BLaER1 (cell line): ENCODE measurements around the gene HTR3B.
A peak's percentile ranks its signal among the peaks of the same experiment; 100 is the strongest.

Source experiments
- H3K27ac ChIP-seq: shearing (Covaris generic); formaldehyde crosslinking; 2 replicates; pipeline ENCODE4 v1.8.1; 2022
- H3K27me3 ChIP-seq: shearing (Covaris generic); formaldehyde crosslinking; 2 replicates; pipeline ENCODE4 v1.8.1; 2022
- H3K36me3 ChIP-seq: shearing (Covaris generic); formaldehyde crosslinking; 2 replicates; pipeline ENCODE4 v1.8.1; 2022
- H3K4me1 ChIP-seq: shearing (Covaris generic); formaldehyde crosslinking; 2 replicates; pipeline ENCODE4 v1.8.1; 2022
- H3K4me2 ChIP-seq: shearing (Covaris generic); formaldehyde crosslinking; 2 replicates; pipeline ENCODE4 v1.8.1; 2022
- H3K4me3 ChIP-seq: shearing (Covaris generic); formaldehyde crosslinking; 2 replicates; pipeline ENCODE4 v1.8.1; 2022
- H3K9ac ChIP-seq: shearing (Covaris generic); formaldehyde crosslinking; 2 replicates; pipeline ENCODE4 v1.8.1; 2022
- H3K9me3 ChIP-seq: shearing (Covaris generic); formaldehyde crosslinking; 2 replicates; pipeline ENCODE4 v1.8.1; 2022
- H4K20me1 ChIP-seq: shearing (Covaris generic); formaldehyde crosslinking; 2 replicates; pipeline ENCODE4 v1.8.1; 2022
- Cebpa-rat ChIP-seq: shearing (Covaris generic); IDR thresholded peaks from 2 replicates; pipeline ENCODE4 v1.8.1; 2022

HTR3B gene, protein sequence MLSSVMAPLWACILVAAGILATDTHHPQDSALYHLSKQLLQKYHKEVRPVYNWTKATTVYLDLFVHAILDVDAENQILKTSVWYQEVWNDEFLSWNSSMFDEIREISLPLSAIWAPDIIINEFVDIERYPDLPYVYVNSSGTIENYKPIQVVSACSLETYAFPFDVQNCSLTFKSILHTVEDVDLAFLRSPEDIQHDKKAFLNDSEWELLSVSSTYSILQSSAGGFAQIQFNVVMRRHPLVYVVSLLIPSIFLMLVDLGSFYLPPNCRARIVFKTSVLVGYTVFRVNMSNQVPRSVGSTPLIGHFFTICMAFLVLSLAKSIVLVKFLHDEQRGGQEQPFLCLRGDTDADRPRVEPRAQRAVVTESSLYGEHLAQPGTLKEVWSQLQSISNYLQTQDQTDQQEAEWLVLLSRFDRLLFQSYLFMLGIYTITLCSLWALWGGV

DNA sequence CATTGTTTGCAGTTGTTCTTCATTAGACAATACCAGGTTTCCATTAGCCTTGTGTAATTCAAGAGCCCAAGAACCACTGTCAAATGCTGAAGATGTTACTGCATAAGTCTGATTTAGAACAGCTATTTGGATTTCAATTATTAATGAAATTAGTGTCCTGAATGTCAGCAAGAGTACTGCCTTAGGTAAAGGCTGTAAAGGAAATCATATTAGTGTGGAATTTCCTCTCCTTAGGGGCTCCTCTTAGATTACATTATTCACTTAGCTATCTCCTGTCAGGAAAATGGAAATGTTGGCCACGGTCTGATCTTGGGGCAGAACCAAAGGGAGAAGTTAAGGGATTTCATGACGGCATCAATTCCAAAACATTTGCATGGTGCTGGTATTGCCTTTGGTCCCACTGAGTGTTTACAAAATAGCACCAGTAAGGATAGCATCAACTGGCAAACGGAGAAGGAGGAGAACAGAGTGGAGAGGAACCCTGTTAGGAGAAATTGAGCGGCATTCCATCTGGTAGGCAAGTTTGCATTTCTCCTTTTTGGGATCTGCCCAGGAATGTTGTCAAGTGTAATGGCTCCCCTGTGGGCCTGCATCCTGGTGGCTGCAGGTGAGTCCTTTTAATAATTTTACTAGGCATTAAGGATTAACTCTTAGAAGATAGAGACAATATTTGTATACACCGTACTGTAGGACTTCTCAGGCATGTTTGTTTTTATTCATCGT, at the start of gene HTR3B:
HTR3B (plus strand) TSS at position 418 of the 723 bp plus-strand sequence; CDS start at position 556, 138 bp downstream.
- Histone ChIP-seq H3K27me3 (no peaks in the 10 kb centered on the region), H3K9ac (no peak within 1 kb of the TSS), H3K36me3 (no peaks in the 10 kb centered on the region), H3K27ac (no peak within 1 kb of the TSS), H3K4me3 (no peak within 1 kb of the TSS), H3K4me2 (no peak within 1 kb of the TSS), H4K20me1 (no peaks in the 10 kb centered on the region), H3K4me1 (no peaks in the 10 kb centered on the region), H3K9me3 (no peaks in the 10 kb centered on the region)
- TF ChIP-seq Cebpa-rat, result no peak

DNA sequence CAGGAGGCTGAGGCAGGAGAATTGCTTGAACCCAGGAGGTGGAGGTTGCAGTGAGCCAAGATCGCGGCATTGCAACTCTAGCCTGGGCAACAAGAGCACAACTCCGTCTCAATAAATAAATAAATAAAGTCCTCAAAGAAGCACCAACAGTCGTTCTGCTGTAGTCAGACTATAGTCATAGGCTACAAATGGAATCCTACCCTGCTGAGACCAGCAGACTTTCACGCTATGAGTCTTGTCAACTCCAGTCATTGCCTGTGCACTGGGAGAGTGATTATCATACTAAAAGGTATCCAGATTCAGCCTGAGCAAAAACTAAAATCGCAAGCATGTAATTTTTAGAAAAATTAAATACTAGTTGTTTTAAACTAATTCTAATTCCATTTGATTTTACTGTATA, 48.8 kb upstream of the HTR3B start:
- no peak for TF ChIP-seq Cebpa-rat
- Histone ChIP-seq H3K4me1 (peaks cover 10% of the 10 kb centered on the region), H4K20me1 (peaks cover 7% of the 10 kb centered on the region; the same call in 1 of the 2 replicates), H3K4me2 (no peak overlapping the region), H3K4me3 (no peak overlapping the region), H3K9me3 (peaks cover 5% of the 10 kb centered on the region), H3K27ac (no peak overlapping the region), H3K27me3 (no peaks in the 10 kb centered on the region), H3K36me3 (peaks cover 38% of the 10 kb centered on the region), H3K9ac (no peak overlapping the region)

DNA sequence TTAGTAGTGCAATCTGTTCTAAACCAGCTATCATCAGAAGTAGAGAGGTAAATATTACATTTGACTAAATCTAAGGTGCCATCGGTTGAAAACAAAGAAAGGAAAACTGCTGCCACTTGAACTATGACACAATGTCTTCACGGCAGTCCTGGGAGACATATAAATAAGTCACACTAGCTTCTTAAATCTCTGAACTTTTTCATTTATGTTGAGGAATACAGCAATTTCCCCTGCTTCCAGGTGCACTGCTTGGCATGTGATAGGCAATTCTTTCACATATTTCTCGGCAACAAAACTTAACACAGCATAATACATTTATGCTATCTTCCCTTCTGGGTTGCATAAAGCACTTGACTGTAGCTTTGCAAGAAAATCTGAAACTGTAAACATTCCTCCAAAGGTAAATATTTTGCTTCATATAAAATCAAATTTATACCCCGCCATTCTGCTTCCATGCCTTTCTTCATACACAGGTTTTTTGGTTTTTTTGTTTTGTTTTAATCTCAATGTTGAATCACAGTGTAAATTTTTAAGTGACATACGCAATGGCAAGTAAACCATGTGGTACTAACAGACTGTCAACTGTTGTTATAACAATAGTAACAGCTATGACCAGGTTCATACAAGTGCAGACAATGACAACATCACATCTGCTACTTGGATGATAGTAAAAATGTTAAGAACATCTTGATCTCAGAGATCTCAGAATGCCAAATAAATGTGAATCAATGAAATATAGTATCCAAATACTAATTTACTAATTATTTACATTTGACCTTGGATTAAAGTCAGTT, 47.4 kb upstream of the HTR3B start:
- Histone ChIP-seq H3K27me3 (no peaks in the 10 kb centered on the region), H3K4me3 (no peak overlapping the region), H3K36me3 (peaks cover 24% of the 10 kb centered on the region), H3K27ac (no peak overlapping the region), H3K4me1 (peaks cover 10% of the 10 kb centered on the region), H3K9me3 (peaks cover 5% of the 10 kb centered on the region), H4K20me1 (peaks cover 5% of the 10 kb centered on the region; the same call in 1 of the 2 replicates), H3K9ac (no peak overlapping the region), H3K4me2 (no peak overlapping the region)
- TF ChIP-seq Cebpa-rat, result no peak

DNA sequence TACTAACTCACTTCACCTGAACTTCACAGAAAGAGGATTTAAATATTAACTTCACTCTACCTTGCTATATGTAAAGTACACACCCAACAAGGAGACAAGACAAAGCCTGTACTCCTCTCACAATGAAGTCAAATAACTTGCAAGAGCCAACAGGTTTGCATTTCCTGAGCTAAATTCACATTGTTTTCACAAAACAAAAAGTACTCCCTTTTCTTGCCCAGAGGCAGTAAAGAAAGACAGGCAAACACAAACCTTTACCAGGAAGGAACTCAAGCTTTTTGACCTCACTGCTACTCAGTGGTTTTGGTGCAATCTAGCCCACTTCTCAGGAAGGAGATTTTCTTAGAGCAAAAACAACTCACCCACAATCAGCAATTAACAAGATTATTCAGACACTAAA, 44.9 kb upstream of the HTR3B start:
- no peak for TF ChIP-seq Cebpa-rat
- peaks cover 16% of the 10 kb centered on the region for H3K4me1 ChIP-seq
- no peaks in the 10 kb centered on the region for H3K27me3 ChIP-seq
- 0 out of 2 replicates have a peak overlapping the region, but pooled peaks have one; percentile 18 for H3K4me2 ChIP-seq
- no peak overlapping the region for H3K9ac ChIP-seq
- H4K20me1 ChIP-seq, result peaks cover 5% of the 10 kb centered on the region; the same call in 1 of the 2 replicates
- H3K9me3 ChIP-seq, result no peaks in the 10 kb centered on the region
- H3K36me3 ChIP-seq, result peaks cover 6% of the 10 kb centered on the region
- H3K4me3 ChIP-seq, result no peak overlapping the region
- no peak overlapping the region for H3K27ac ChIP-seq

DNA sequence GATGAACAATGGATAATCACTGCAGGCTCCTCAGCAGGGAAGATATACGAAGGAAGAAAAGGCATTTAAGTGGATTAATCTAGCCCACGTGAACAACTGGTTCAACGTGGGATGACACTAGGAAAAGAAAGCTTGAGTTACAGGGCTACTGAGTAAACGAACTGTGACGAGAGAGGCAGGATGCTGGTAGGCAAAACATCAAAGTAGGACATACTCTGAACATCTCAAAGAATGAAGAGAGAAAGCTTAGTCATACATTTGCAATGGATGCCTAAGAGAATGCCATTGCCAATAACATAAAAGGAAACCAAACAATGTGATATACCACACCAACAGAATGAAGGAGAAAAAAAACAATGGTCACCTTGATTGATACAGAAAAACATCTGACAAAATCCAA, 42.2 kb upstream of the HTR3B start:
- Histone ChIP-seq H4K20me1 (peaks cover under 1% of the 10 kb centered on the region; the same call in 1 of the 2 replicates), H3K27me3 (no peaks in the 10 kb centered on the region), H3K9ac (no peak overlapping the region), H3K27ac (no peak overlapping the region), H3K9me3 (no peaks in the 10 kb centered on the region), H3K4me2 (no peak overlapping the region), H3K4me1 (peaks cover 16% of the 10 kb centered on the region), H3K4me3 (no peak overlapping the region), H3K36me3 (peaks cover 21% of the 10 kb centered on the region)
- no peak for TF ChIP-seq Cebpa-rat

DNA sequence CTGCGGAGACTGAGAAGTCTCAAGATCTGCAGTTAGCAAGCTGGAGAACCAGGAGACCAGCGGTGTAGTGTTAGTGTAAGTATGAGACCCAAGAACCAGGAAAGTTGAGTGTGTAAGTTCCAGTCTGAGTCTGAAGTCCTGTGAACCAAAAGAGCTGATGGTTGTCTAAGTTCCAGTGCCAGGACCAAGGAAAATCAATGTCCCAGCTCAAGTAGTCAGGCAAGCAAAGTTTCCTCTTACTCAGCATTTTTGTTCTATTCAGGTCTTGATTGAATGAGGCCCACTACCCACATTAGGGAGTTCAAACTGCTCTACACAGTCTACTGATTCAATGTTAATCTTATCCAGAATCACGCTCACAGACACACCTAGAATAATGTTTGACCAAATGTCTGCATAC, 40.2 kb upstream of the HTR3B start:
- Histone ChIP-seq H3K36me3 (peaks cover 36% of the 10 kb centered on the region), H3K4me2 (no peak overlapping the region), H3K27ac (no peak overlapping the region), H4K20me1 (no peaks in the 10 kb centered on the region; the same call in 1 of the 2 replicates), H3K9ac (no peak overlapping the region), H3K9me3 (no peaks in the 10 kb centered on the region), H3K4me1 (peaks cover 16% of the 10 kb centered on the region), H3K4me3 (no peak overlapping the region), H3K27me3 (no peaks in the 10 kb centered on the region)
- TF ChIP-seq Cebpa-rat, result no peak

DNA sequence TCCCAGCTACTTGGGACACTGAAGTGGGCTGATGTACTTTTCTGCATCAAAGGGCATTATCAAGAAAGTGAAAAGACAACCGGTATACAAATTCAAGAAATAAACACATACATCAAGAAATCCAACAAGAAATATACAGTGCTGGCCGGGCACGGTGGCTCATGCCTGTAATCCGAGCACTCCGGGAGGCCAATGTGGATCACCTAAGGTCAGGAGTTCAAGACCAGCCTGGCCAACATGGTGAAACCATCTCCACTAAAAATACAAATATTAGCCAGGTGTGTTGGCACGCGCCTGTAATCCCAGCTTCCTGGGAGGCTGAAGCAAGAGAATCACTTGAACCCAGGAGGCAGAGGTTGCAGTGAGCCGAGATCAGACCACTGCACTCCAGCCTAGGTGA, 38.7 kb upstream of the HTR3B start:
- Histone ChIP-seq H3K4me2 (no peak overlapping the region), H3K27me3 (no peaks in the 10 kb centered on the region), H3K4me1 (peaks cover 6% of the 10 kb centered on the region; the same call in 1 of the 2 replicates), H3K27ac (no peak overlapping the region), H3K36me3 (peaks cover 41% of the 10 kb centered on the region), H3K9me3 (no peaks in the 10 kb centered on the region), H3K9ac (no peak overlapping the region), H4K20me1 (peaks cover 9% of the 10 kb centered on the region; the same call in 1 of the 2 replicates), H3K4me3 (no peak overlapping the region)
- no peak for TF ChIP-seq Cebpa-rat

DNA sequence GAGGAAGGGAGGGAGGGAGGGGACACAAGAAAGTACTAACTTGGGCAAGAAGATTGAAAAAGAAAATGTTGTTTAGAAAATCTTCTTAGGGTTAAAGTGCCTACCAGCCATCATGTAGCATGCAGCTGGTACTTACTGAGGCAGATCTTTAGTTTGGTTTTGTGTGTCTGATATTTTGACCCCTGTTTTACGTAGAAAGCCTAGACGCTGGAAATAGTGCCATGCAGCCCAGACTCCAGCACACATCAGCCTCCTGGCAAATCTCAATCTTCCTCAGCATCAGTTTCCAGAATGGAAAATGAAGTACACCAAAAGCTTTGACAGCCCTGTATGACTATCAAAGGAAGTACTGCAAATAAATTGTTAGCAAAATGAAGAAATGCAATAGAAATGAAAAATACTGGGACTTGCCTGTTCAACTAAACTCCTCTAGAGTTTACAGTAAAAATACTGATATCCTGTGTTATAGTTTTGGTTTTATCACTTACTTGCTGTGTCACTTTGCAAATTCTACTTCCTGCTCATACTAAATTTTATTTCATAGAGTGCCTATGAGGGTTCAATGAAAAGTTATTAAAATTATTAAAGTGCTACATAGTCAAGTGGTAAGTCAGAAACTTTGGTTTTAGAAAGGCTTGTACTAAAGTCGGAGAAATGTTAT, 36.6 kb upstream of the HTR3B start:
- Histone ChIP-seq H4K20me1 (peaks cover 28% of the 10 kb centered on the region; the same call in 1 of the 2 replicates), H3K27ac (no peak overlapping the region), H3K9me3 (no peaks in the 10 kb centered on the region), H3K4me1 (peaks cover 10% of the 10 kb centered on the region), H3K4me3 (no peak overlapping the region), H3K36me3 (peaks cover 48% of the 10 kb centered on the region), H3K27me3 (no peaks in the 10 kb centered on the region), H3K4me2 (no peak overlapping the region), H3K9ac (no peak overlapping the region)
- no peak for TF ChIP-seq Cebpa-rat

DNA sequence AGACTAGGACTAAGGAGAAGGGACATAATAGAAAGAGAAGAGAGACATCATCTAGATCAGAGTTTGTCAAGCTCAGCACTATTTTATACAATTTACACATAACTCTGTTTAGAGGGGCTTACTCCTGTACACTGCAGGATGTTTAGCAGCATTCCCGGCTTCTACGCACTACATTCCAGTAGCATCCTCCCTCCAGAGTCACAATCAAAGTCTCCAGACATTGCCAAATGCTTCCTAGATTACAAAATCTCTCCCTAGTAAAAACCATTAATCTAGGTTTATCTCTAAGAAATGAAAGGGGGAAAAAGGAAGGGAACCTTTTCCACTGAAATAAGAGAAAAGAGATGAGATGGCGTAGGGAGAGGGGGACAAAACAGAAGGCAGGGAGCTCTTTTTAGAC, 33.3 kb upstream of the HTR3B start:
- Histone ChIP-seq H3K27ac (no peak overlapping the region), H3K27me3 (no peaks in the 10 kb centered on the region), H3K9ac (no peak overlapping the region), H3K4me1 (peaks cover 33% of the 10 kb centered on the region), H3K4me3 (no peak overlapping the region), H3K36me3 (peaks cover 33% of the 10 kb centered on the region), H3K4me2 (no peak overlapping the region), H3K9me3 (no peaks in the 10 kb centered on the region), H4K20me1 (peaks cover 41% of the 10 kb centered on the region; the same call in 1 of the 2 replicates)
- no peak for TF ChIP-seq Cebpa-rat
